GM10266 (cell line): ENCODE measurements around the gene TMEM185B.

Experiments
- DNase-seq: peaks from one replicate; pipeline ENCODE4 v3.0.0; 2012; ENCODE audit errors: extremely low spot score
- TF ChIP-seq, protein P1 (sequence below): IDR thresholded peaks from 2 replicates; pipeline ENCODE4 v1.5.1; 2012; ENCODE audit warnings: mild to moderate bottlenecking, low read depth; ENCODE audit not compliant: control insufficient read depth, insufficient read depth; ENCODE audit errors: missing control alignments

TMEM185B gene

GRCh38 chr2:120182019-120182560 lies 41.1 kb downstream of the TMEM185B start:
- no peak for DNase-seq
- TF ChIP-seq, protein P1, sequence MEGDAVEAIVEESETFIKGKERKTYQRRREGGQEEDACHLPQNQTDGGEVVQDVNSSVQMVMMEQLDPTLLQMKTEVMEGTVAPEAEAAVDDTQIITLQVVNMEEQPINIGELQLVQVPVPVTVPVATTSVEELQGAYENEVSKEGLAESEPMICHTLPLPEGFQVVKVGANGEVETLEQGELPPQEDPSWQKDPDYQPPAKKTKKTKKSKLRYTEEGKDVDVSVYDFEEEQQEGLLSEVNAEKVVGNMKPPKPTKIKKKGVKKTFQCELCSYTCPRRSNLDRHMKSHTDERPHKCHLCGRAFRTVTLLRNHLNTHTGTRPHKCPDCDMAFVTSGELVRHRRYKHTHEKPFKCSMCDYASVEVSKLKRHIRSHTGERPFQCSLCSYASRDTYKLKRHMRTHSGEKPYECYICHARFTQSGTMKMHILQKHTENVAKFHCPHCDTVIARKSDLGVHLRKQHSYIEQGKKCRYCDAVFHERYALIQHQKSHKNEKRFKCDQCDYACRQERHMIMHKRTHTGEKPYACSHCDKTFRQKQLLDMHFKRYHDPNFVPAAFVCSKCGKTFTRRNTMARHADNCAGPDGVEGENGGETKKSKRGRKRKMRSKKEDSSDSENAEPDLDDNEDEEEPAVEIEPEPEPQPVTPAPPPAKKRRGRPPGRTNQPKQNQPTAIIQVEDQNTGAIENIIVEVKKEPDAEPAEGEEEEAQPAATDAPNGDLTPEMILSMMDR: no peak

GRCh38 chr2:120180066-120180465 lies 43.1 kb downstream of the TMEM185B start:
- TF ChIP-seq, protein P1: no peak
- DNase-seq: no peak

DNA sequence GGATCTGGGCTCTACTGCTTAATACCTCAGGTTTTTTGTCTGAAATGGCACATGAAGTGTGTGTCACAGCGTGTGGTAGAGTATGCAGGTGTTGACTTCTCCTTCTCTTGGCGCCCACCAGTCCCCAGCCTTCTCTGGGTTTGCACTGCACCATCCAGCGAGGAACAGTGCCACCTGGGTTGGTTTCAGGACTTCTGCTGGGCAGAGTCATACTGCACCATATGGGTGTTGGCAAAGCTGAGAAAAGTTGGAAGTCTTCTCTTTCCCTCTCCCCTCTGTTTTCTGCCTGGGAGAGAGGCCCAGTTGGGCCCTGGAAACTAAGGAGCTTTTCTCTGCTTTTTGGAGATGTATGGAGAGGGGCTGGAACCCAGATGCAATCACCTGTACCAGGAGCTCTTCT lies 43.8 kb downstream of the TMEM185B start:
- TF ChIP-seq, protein P1: no peak
- no peak for DNase-seq

DNA sequence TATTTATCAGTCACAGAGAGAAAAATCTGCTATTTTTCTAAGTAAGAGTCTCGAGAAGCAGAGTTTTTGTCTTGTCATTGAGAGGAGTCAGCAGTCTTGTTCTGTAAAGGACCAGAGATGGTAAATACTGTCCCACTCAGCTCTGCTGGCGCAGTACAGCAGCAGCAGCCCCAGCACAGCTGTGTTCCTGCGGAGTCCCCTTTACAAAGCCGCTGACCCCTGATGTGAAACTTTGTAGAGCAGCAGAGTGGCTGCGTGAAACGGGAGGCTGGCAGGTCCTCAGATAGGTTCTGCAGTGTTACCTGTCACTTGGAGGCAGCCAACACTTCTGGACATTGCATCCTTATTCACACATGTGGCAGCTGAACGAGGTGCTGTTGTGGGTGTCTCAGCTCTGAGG lies 45.2 kb downstream of the TMEM185B start:
- no peak for DNase-seq
- TF ChIP-seq, protein P1: no peak

DNA sequence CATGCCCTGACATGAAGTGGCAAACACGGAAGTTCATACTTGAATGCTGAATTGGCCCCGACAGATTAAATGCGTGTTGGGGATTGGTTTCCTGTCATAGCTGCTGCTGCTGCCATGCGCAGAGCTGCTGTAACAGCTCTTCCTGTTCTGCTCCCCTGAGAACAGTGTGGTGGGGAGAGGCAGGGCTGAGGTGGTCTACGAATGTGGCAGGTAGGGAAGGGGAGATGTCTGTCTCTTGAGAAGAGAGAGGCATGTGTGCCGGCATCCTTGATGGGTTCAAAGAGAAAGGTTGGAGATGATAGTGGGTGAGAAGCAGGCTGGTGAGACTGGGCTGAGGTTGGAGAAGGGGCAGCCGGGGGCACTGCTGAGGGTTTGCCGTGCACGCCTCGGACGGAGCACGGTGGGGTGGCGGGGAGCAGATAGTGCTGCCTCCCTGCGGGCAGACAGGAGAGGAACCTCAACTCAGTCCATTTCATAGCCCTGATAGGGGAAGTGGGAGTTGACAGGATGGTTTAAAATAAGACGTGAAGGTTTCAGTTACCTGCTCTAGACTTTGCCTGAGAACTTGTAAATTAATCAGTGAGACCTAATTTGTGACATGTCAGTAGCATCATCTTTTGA lies 46.1 kb downstream of the TMEM185B start:
- DNase-seq: peak; percentile 73
- TF ChIP-seq, protein P1: peak; percentile 77

GRCh38 chr2:120176526-120176925 lies 46.7 kb downstream of the TMEM185B start:
- TF ChIP-seq, protein P1: no peak
- no peak for DNase-seq

GRCh38 chr2:120174963-120175581 lies 48.1 kb downstream of the TMEM185B start:
- DNase-seq: peak; percentile 54
- TF ChIP-seq, protein P1: peak; percentile 67
